NCI-H524 treated with DMSO at 0.1 percent for 48 hours (cell line): Measurements from ENCODE around the gene ALPK3.

Source experiments
- DNase-seq: peaks from one replicate; lab custom pipeline; 2025; lab: John Stamatoyannopoulos, UW

The ALPK3 gene

GRCh38 chr15:84921121-84921520 lies 104.0 kb downstream of the ALPK3 start:
- no peak for DNase-seq

GRCh38 chr15:84922530-84922929 lies 105.4 kb downstream of the ALPK3 start:
- no peak for DNase-seq
